ENCODE results near the gene KCNT1.

The KCNT1 gene

GRCh38 chr9:135753391-135754105 is 51.6 kb downstream of the KCNT1 start:
- Histone ChIP-seq H3K27me3 (ENCODE audit: control insufficient read depth, low read length) (no peaks in the 10 kb centered on the region), H3K9me2 (replicated peaks; ENCODE audit: control insufficient read depth, low read length) (no peaks in the 10 kb centered on the region), H3K79me2 (ENCODE audit: control insufficient read depth, low read length) (no peaks in the 10 kb centered on the region), H3K27ac (ENCODE audit: low read depth, low read length) (no peak overlapping the region), H3F3A (ENCODE audit: control insufficient read depth, insufficient read depth) (no peaks in the 10 kb centered on the region), H3K36me3 (ENCODE audit: control insufficient read depth, low read length) (no peaks in the 10 kb centered on the region), H3K9me3 (ENCODE audit: control insufficient read depth, insufficient read depth, low read length) (no peaks in the 10 kb centered on the region), H4K20me1 (ENCODE audit: control insufficient read depth, insufficient read depth, low read depth, low read length) (no peaks in the 10 kb centered on the region), H3K4me2 (ENCODE audit: low read length) (no peak overlapping the region), H3K4me3 (ENCODE audit: low read length) (no peak overlapping the region), H3K4me1 (ENCODE audit: control insufficient read depth, low read length) (no peaks in the 10 kb centered on the region)
- TF ChIP-seq CTCF (IDR thresholded peaks at IDR 0.05; ENCODE audit: low read depth, low read length, poor library complexity, severe bottlenecking) (no peak), EZH2phosphoT487 (IDR thresholded peaks at IDR 0.05; ENCODE audit: borderline replicate concordance, low read length) (no peak)

- no peaks in the 10 kb centered on the region for H4K20me1 ChIP-seq (ENCODE audit: control insufficient read depth, insufficient read depth, low read depth, low read length)
- H3F3A ChIP-seq (ENCODE audit: control insufficient read depth, insufficient read depth), result no peaks in the 10 kb centered on the region
- no peak for TF ChIP-seq EZH2phosphoT487 (IDR thresholded peaks at IDR 0.05; ENCODE audit: borderline replicate concordance, low read length)
- TF ChIP-seq CTCF (IDR thresholded peaks at IDR 0.05; ENCODE audit: low read depth, low read length, poor library complexity, severe bottlenecking), result no peak
- no peak overlapping the region for H3K4me2 ChIP-seq (ENCODE audit: low read length)
- H3K4me1 ChIP-seq (ENCODE audit: control insufficient read depth, low read length), result no peaks in the 10 kb centered on the region
- H3K36me3 ChIP-seq (ENCODE audit: control insufficient read depth, low read length), result no peaks in the 10 kb centered on the region
- H3K4me3 ChIP-seq (ENCODE audit: low read length), result no peak overlapping the region
- no peaks in the 10 kb centered on the region for H3K79me2 ChIP-seq (ENCODE audit: control insufficient read depth, low read length)
- H3K27me3 ChIP-seq (ENCODE audit: control insufficient read depth, low read length), result no peaks in the 10 kb centered on the region
- H3K9me2 ChIP-seq (replicated peaks; ENCODE audit: control insufficient read depth, low read length), result no peaks in the 10 kb centered on the region
- H3K9me3 ChIP-seq (ENCODE audit: control insufficient read depth, insufficient read depth, low read length), result no peaks in the 10 kb centered on the region
- H3K27ac ChIP-seq (ENCODE audit: low read depth, low read length), result no peak overlapping the region
These were observed 54.6 kb downstream of the KCNT1 start for GRCh38 chr9:135756576-135756975.

GRCh38 chr9:135757356-135757755 is 55.4 kb downstream of the KCNT1 start:
- Histone ChIP-seq H3K9me3 (ENCODE audit: control insufficient read depth, insufficient read depth, low read length) (no peaks in the 10 kb centered on the region), H3K4me1 (ENCODE audit: control insufficient read depth, low read length) (no peaks in the 10 kb centered on the region), H3K36me3 (ENCODE audit: control insufficient read depth, low read length) (no peaks in the 10 kb centered on the region), H3K27me3 (ENCODE audit: control insufficient read depth, low read length) (no peaks in the 10 kb centered on the region), H4K20me1 (ENCODE audit: control insufficient read depth, insufficient read depth, low read depth, low read length) (no peaks in the 10 kb centered on the region), H3K4me3 (ENCODE audit: low read length) (no peak overlapping the region), H3K79me2 (ENCODE audit: control insufficient read depth, low read length) (no peaks in the 10 kb centered on the region), H3F3A (ENCODE audit: control insufficient read depth, insufficient read depth) (no peaks in the 10 kb centered on the region), H3K9me2 (replicated peaks; ENCODE audit: control insufficient read depth, low read length) (no peaks in the 10 kb centered on the region), H3K27ac (ENCODE audit: low read depth, low read length) (no peak overlapping the region), H3K4me2 (ENCODE audit: low read length) (no peak overlapping the region)
- TF ChIP-seq CTCF (IDR thresholded peaks at IDR 0.05; ENCODE audit: low read depth, low read length, poor library complexity, severe bottlenecking), result no peak
- TF ChIP-seq EZH2phosphoT487 (IDR thresholded peaks at IDR 0.05; ENCODE audit: borderline replicate concordance, low read length), result no peak

All from DOHH2 (cell line).